Right atrium auricular region (tissue), 2 donors: ENCODE results near the gene AAK1. TPM values are rescaled to one million over a fixed set of nuclear protein-coding genes. Genes with fewer than 3 reads are reported as not detected.

Experiments
- DNase-seq: peaks from one replicate; pipeline ENCODE4 v3.0.0-alpha.2; 2019; ENCODE audit warnings: low spot score
- H3K27ac ChIP-seq, 2 donors: fragments of 200-600 bp; sonication (generic); 1 replicate in 1 of 2; 2 replicates in 1 of 2; pipeline ENCODE4 v1.5.1; 2016 to 2019
- H3K27me3 ChIP-seq, 2 donors: fragments of 200-600 bp; sonication (generic); one replicate each; pipeline versions ENCODE4 v1.5.1 to v1.6.0; 2017 to 2019
- H3K36me3 ChIP-seq: fragments of 200-600 bp; sonication (generic); one replicate; pipeline ENCODE4 v1.5.1; 2016
- H3K4me1 ChIP-seq, 2 donors: fragments of 200-600 bp; sonication (generic); one replicate each; pipeline versions ENCODE4 v1.5.1 to v1.6.0; 2017 to 2019
- H3K4me3 ChIP-seq, 2 donors: fragments of 200-600 bp; sonication (generic); 1 replicate in 1 of 2; 2 replicates in 1 of 2; pipeline ENCODE4 v1.5.1; 2017 to 2019; ENCODE audit warnings: mild to moderate bottlenecking in 1 of 2, moderate library complexity in 1 of 2
- H3K9me3 ChIP-seq, 2 donors: fragments of 200-600 bp; sonication (generic); one replicate each; pipeline ENCODE4 v1.5.1; 2019
- total RNA-seq, 2 donors: library from RNA; depleted of rRNA; stranded (reverse); fragments of >200 nt; gene quantifications; one replicate each; pipeline ENCODE4 v1.1.0, GENCODE V29; 2016
- TF ChIP-seq, protein P1 (sequence below), 2 donors: fragments of 200-600 bp; sonication (generic); IDR thresholded peaks; one replicate each; pipeline ENCODE4 v1.5.1; 2019; ENCODE audit warnings: antibody characterized with exemption in 2 of 2

Gene AAK1
- total RNA-seq, 2 donors from 2014 or later: 50.4 to 62.6 TPM

DNA sequence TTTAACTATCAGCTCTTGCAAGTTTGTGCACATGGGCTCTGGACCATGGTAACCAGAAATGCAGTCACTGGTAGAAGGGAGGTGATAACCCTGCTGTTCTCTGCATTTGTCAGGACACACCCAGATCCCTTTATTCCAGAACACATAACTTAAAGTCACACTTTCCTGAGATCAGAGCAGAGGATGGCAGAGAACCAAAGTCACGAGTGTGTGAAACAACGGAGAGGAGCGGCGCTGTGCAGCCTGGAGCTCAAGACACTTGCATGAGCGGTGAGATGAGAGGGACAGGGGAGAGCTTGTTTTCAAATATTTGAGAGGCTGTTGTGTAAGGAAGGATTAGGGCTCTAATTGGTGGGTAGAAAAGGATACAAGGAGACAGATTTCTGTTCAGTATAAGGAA lies 43.3 kb upstream of the AAK1 start:
- Histone ChIP-seq H3K9me3 (no peaks in the 10 kb centered on the region), H3K36me3 (no peaks in the 10 kb centered on the region), H3K4me3 (no peak overlapping the region), H3K27ac (no peak overlapping the region), H3K27me3 (no peaks in the 10 kb centered on the region), H3K4me1 (peaks cover 0 to 14% of the 10 kb centered on the region in 2 donors)
- DNase-seq: no peak
- TF ChIP-seq, protein P1, sequence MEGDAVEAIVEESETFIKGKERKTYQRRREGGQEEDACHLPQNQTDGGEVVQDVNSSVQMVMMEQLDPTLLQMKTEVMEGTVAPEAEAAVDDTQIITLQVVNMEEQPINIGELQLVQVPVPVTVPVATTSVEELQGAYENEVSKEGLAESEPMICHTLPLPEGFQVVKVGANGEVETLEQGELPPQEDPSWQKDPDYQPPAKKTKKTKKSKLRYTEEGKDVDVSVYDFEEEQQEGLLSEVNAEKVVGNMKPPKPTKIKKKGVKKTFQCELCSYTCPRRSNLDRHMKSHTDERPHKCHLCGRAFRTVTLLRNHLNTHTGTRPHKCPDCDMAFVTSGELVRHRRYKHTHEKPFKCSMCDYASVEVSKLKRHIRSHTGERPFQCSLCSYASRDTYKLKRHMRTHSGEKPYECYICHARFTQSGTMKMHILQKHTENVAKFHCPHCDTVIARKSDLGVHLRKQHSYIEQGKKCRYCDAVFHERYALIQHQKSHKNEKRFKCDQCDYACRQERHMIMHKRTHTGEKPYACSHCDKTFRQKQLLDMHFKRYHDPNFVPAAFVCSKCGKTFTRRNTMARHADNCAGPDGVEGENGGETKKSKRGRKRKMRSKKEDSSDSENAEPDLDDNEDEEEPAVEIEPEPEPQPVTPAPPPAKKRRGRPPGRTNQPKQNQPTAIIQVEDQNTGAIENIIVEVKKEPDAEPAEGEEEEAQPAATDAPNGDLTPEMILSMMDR (IDR thresholded peaks at IDR 0.05): no peak

DNA sequence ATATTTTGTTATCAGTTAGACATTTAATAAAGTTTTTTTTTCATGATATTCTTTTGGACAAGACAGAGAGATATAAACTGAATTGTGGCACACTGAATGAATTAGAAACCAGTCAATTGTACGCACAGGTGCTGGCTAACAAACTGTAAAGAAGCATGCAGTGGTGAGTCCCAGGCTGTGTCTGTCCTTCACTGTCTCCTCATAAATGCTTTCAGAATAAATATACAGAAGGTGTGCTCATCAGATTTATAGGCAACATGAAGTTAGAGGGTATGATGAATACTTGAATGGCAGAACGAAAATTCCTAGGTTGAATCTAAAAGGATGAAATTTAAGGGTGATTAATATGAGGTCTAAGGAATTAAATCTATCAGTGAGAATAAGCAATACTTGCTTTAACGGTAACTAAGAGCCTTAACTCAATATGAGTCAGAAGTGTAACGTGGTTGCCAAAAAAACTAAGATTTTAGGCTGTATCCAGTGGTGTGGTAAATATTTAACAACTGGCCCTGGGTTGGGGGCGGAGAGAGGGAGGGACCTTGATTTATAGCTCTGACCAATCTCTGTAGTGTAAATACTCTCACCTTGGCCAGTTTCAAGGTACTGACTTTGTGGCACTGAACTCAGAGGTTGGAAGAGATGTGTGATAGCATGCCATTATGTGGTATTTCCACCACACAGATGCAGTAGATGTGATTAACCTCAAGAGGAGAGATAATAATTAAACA lies 41.9 kb upstream of the AAK1 start:
- Histone ChIP-seq H3K36me3 (no peaks in the 10 kb centered on the region), H3K27me3 (no peaks in the 10 kb centered on the region), H3K4me1 (peaks cover 0 to 14% of the 10 kb centered on the region in 2 donors), H3K4me3 (no peak overlapping the region), H3K27ac (no peak overlapping the region), H3K9me3 (no peaks in the 10 kb centered on the region)
- DNase-seq: no peak
- TF ChIP-seq, protein P1 (IDR thresholded peaks at IDR 0.05): no peak

DNA sequence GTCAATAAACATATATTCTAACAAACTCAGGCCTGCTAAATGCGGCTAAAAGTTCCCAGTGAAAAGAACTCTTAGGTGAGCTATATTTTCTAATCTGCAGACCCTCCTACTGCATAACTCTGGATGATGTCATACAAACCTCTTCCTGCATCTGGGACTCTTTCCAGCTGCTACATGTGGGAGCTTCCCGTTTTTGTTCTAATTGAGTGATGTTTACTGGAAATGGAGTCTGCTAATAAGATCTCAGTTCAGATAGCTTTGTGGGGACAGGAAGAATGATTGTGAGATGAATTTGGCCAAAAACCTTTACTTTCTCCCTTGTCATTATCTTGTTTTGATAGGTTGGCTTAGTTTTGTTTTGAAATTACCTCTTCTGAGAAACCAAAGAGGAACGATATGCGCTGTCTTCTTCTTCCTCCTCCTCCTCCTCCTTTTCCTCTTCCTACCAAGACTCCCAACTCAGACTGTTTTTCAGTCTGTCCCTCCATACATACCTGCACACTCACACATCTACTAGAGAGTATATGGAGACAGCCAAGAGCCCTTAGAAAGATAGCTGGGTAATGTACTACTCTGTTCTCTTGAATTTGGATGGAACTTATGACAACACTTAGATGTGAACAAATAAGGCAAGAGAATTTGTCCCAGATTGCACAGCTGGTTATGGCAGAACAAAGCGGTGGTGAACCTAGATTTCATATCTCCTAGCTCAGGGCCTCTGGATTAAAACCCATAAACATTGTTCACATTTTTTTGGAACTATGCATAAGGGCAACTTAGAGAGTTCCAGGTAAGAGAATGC lies 39.8 kb upstream of the AAK1 start:
- no peak for DNase-seq
- H3K4me3 ChIP-seq: peak overlapping the region in 1 of 2 donors; percentile 10
- TF ChIP-seq, protein P1 (IDR thresholded peaks at IDR 0.05): no peak

GRCh38 chr2:69682525-69682924 lies 39.0 kb upstream of the AAK1 start:
- no peaks in the 10 kb centered on the region for H3K27me3 ChIP-seq
- no peak overlapping the region for H3K27ac ChIP-seq
- H3K9me3 ChIP-seq: no peaks in the 10 kb centered on the region
- no peak overlapping the region for H3K4me3 ChIP-seq
- no peaks in the 10 kb centered on the region for H3K36me3 ChIP-seq
- TF ChIP-seq, protein P1 (IDR thresholded peaks at IDR 0.05): no peak
- peaks cover 0 to 14% of the 10 kb centered on the region in 2 donors for H3K4me1 ChIP-seq
- no peak for DNase-seq

More for the DNA sequence above, 39.8 kb upstream of the AAK1 start:
- Histone ChIP-seq H3K9me3 (no peaks in the 10 kb centered on the region), H3K27me3 (no peaks in the 10 kb centered on the region), H3K4me1 (peaks cover 0 to 14% of the 10 kb centered on the region in 2 donors), H3K36me3 (no peaks in the 10 kb centered on the region), H3K27ac (peak overlapping the region; percentile 27)

GRCh38 chr2:69680001-69680675 lies 36.6 kb upstream of the AAK1 start:
- H3K9me3 ChIP-seq: no peaks in the 10 kb centered on the region
- DNase-seq: no peak
- no peaks in the 10 kb centered on the region for H3K27me3 ChIP-seq
- no peak overlapping the region for H3K4me3 ChIP-seq
- peaks cover 0 to 14% of the 10 kb centered on the region in 2 donors for H3K4me1 ChIP-seq
- H3K36me3 ChIP-seq: no peaks in the 10 kb centered on the region
- TF ChIP-seq, protein P1 (IDR thresholded peaks at IDR 0.05): no peak
- H3K27ac ChIP-seq: no peak overlapping the region
